Activated T-cell treated with anti-CD3 and anti-CD28 coated beads, Interleukin-2, amount 50 U/mL, for 24 hours (primary cell): ENCODE measurements around the gene TLK2.
"Not testable (repeated sequence)": the region's sequence is repeated elsewhere in the genome, so short reads cannot be mapped to it uniquely, and the experiment has no call there.

Experiments
- DNase-seq: peaks from one replicate; pipeline ENCODE4 v3.0.0-alpha.2; 2020
- H3K27ac Mint-ChIP-seq: 2 replicates; pipeline ENCODE4 v1.8.0; 2020; ENCODE audit warnings: mild to moderate bottlenecking, mixed read lengths
- H3K27me3 Mint-ChIP-seq: 2 replicates; pipeline ENCODE4 v1.8.0; 2020; ENCODE audit warnings: mixed read lengths
- H3K36me3 Mint-ChIP-seq: 2 replicates; pipeline ENCODE4 v1.8.0; 2020; ENCODE audit warnings: low read depth, mixed read lengths
- H3K4me1 Mint-ChIP-seq: 2 replicates; pipeline ENCODE4 v1.8.0; 2020; ENCODE audit warnings: low read depth, mixed read lengths
- H3K4me3 Mint-ChIP-seq: 2 replicates; pipeline ENCODE4 v1.8.0; 2020; ENCODE audit warnings: mild to moderate bottlenecking, moderate library complexity, mixed read lengths
- H3K9me3 Mint-ChIP-seq: 2 replicates; pipeline ENCODE4 v1.8.0; 2020; ENCODE audit warnings: mixed read lengths

TLK2 gene

GRCh38 chr17:62560971-62561370, 82.3 kb downstream of the TLK2 start:
- H3K36me3 Mint-ChIP-seq: peaks cover 81% of the 10 kb centered on the region
- H3K27ac Mint-ChIP-seq, DNase-seq, H3K9me3 Mint-ChIP-seq, H3K4me3 Mint-ChIP-seq, H3K27me3 Mint-ChIP-seq: not testable (repeated sequence)
- H3K4me1 Mint-ChIP-seq: peaks cover 25% of the 10 kb centered on the region

GRCh38 chr17:62562656-62563055, 84.0 kb downstream of the TLK2 start:
- peaks cover 83% of the 10 kb centered on the region for H3K36me3 Mint-ChIP-seq
- H3K9me3 Mint-ChIP-seq: peaks cover 3% of the 10 kb centered on the region
- peaks cover 28% of the 10 kb centered on the region for H3K4me1 Mint-ChIP-seq

GRCh38 chr17:62565817-62566216, 87.2 kb downstream of the TLK2 start:
- DNase-seq: no peak
- H3K4me1 Mint-ChIP-seq: peaks cover 28% of the 10 kb centered on the region
- peak overlapping the region; percentile 71 for H3K27ac Mint-ChIP-seq
- peaks cover 3% of the 10 kb centered on the region for H3K9me3 Mint-ChIP-seq
- H3K4me3 Mint-ChIP-seq: no peak overlapping the region
- H3K27me3 Mint-ChIP-seq: no peaks in the 10 kb centered on the region
- peaks cover 89% of the 10 kb centered on the region for H3K36me3 Mint-ChIP-seq

More at GRCh38 chr17:62562656-62563055, 84.0 kb downstream of the TLK2 start:
- DNase-seq: no peak
- H3K4me3 Mint-ChIP-seq: no peak overlapping the region
- no peaks in the 10 kb centered on the region for H3K27me3 Mint-ChIP-seq
- no peak overlapping the region for H3K27ac Mint-ChIP-seq

GRCh38 chr17:62566996-62567578, 88.5 kb downstream of the TLK2 start:
- Mint-ChIP-seq H3K27ac (peak overlapping the region; percentile 57), H3K36me3 (peaks cover 87% of the 10 kb centered on the region), H3K9me3 (peaks cover 3% of the 10 kb centered on the region), H3K4me3 (no peak overlapping the region), H3K4me1 (peaks cover 28% of the 10 kb centered on the region), H3K27me3 (no peaks in the 10 kb centered on the region)
- DNase-seq: no peak

- Mint-ChIP-seq H3K27me3 (no peaks in the 10 kb centered on the region), H3K4me1 (peaks cover 16% of the 10 kb centered on the region), H3K36me3 (peaks cover 88% of the 10 kb centered on the region), H3K4me3 (no peak overlapping the region), H3K9me3 (no peaks in the 10 kb centered on the region), H3K27ac (peak overlapping the region; percentile 73)
- no peak for DNase-seq
These were observed 93.9 kb downstream of the TLK2 start for GRCh38 chr17:62572488-62572887.

- no peaks in the 10 kb centered on the region for H3K27me3 Mint-ChIP-seq
- H3K9me3 Mint-ChIP-seq: no peaks in the 10 kb centered on the region
- DNase-seq: no peak
- H3K27ac Mint-ChIP-seq: peak overlapping the region; percentile 73
- peaks cover 86% of the 10 kb centered on the region for H3K36me3 Mint-ChIP-seq
- H3K4me3 Mint-ChIP-seq: no peak overlapping the region
- H3K4me1 Mint-ChIP-seq: peaks cover 16% of the 10 kb centered on the region
These were observed 94.3 kb downstream of the TLK2 start for GRCh38 chr17:62572888-62573401.

- peaks cover 85% of the 10 kb centered on the region for H3K36me3 Mint-ChIP-seq
- peaks cover 20% of the 10 kb centered on the region for H3K4me1 Mint-ChIP-seq
- no peak overlapping the region for H3K4me3 Mint-ChIP-seq
- H3K27me3 Mint-ChIP-seq: no peaks in the 10 kb centered on the region
- no peak for DNase-seq
- H3K9me3 Mint-ChIP-seq: no peaks in the 10 kb centered on the region
- H3K27ac Mint-ChIP-seq: peak overlapping the region; percentile 73
These were observed 95.0 kb downstream of the TLK2 start for GRCh38 chr17:62573480-62574117.

GRCh38 chr17:62576382-62576781, 97.8 kb downstream of the TLK2 start:
- H3K4me3 Mint-ChIP-seq: no peak overlapping the region
- no peak for DNase-seq
- H3K9me3 Mint-ChIP-seq: no peaks in the 10 kb centered on the region
- H3K4me1 Mint-ChIP-seq: peaks cover 26% of the 10 kb centered on the region
- peaks cover 90% of the 10 kb centered on the region for H3K36me3 Mint-ChIP-seq
- peak overlapping the region; percentile 35 for H3K27ac Mint-ChIP-seq
- H3K27me3 Mint-ChIP-seq: no peaks in the 10 kb centered on the region

- Mint-ChIP-seq H3K4me1 (peaks cover 21% of the 10 kb centered on the region), H3K27me3 (no peaks in the 10 kb centered on the region), H3K4me3 (no peak overlapping the region), H3K36me3 (peaks cover 87% of the 10 kb centered on the region), H3K9me3 (no peaks in the 10 kb centered on the region), H3K27ac (peak overlapping the region; percentile 28)
- no peak for DNase-seq
These were observed 100.3 kb downstream of the TLK2 start for GRCh38 chr17:62578757-62579487.

- no peaks in the 10 kb centered on the region for H3K9me3 Mint-ChIP-seq
- no peak overlapping the region for H3K4me3 Mint-ChIP-seq
- H3K4me1 Mint-ChIP-seq: peaks cover 21% of the 10 kb centered on the region
- DNase-seq: no peak
- H3K27me3 Mint-ChIP-seq: no peaks in the 10 kb centered on the region
- H3K27ac Mint-ChIP-seq: no peak overlapping the region
- peaks cover 84% of the 10 kb centered on the region for H3K36me3 Mint-ChIP-seq
These were observed 102.3 kb downstream of the TLK2 start for GRCh38 chr17:62580947-62581346.

GRCh38 chr17:62581764-62582163, 103.1 kb downstream of the TLK2 start:
- peak overlapping the region; percentile 76 for H3K27ac Mint-ChIP-seq
- H3K4me1 Mint-ChIP-seq: peaks cover 20% of the 10 kb centered on the region
- no peaks in the 10 kb centered on the region for H3K27me3 Mint-ChIP-seq
- H3K36me3 Mint-ChIP-seq: peaks cover 84% of the 10 kb centered on the region
- no peak for DNase-seq
- H3K9me3 Mint-ChIP-seq: no peaks in the 10 kb centered on the region
- no peak overlapping the region for H3K4me3 Mint-ChIP-seq

- DNase-seq: no peak
- H3K27ac Mint-ChIP-seq: peak overlapping the region; percentile 57
- no peak overlapping the region for H3K4me3 Mint-ChIP-seq
- peaks cover 4% of the 10 kb centered on the region for H3K4me1 Mint-ChIP-seq
- H3K9me3 Mint-ChIP-seq: no peaks in the 10 kb centered on the region
- no peaks in the 10 kb centered on the region for H3K27me3 Mint-ChIP-seq
- H3K36me3 Mint-ChIP-seq: peaks cover 78% of the 10 kb centered on the region
These were observed 108.9 kb downstream of the TLK2 start for GRCh38 chr17:62587554-62587953.

- no peak overlapping the region for H3K4me3 Mint-ChIP-seq
- no peak for DNase-seq
- H3K36me3 Mint-ChIP-seq: peaks cover 79% of the 10 kb centered on the region
- H3K27me3 Mint-ChIP-seq: no peaks in the 10 kb centered on the region
- H3K4me1 Mint-ChIP-seq: no peaks in the 10 kb centered on the region
- H3K9me3 Mint-ChIP-seq: no peaks in the 10 kb centered on the region
- H3K27ac Mint-ChIP-seq: peak overlapping the region; percentile 72
These were observed 109.5 kb downstream of the TLK2 start for GRCh38 chr17:62588109-62588508.

GRCh38 chr17:62591333-62591732, 112.7 kb downstream of the TLK2 start:
- no peaks in the 10 kb centered on the region for H3K9me3 Mint-ChIP-seq
- H3K36me3 Mint-ChIP-seq: peaks cover 76% of the 10 kb centered on the region
- DNase-seq: no peak
- H3K4me1 Mint-ChIP-seq: no peaks in the 10 kb centered on the region
- no peak overlapping the region for H3K27ac Mint-ChIP-seq
- H3K27me3 Mint-ChIP-seq: no peaks in the 10 kb centered on the region
- H3K4me3 Mint-ChIP-seq: no peak overlapping the region

- H3K36me3 Mint-ChIP-seq: peaks cover 76% of the 10 kb centered on the region
- not testable (repeated sequence) for H3K9me3 Mint-ChIP-seq, DNase-seq, H3K27ac Mint-ChIP-seq, H3K4me1 Mint-ChIP-seq, H3K27me3 Mint-ChIP-seq, H3K4me3 Mint-ChIP-seq
These were observed 113.2 kb downstream of the TLK2 start for GRCh38 chr17:62591822-62592221.
